ENCODE data around the gene ARMC9. TPM values are rescaled to one million over a fixed set of nuclear protein-coding genes. Genes with fewer than 3 reads are reported as not detected.

ARMC9 gene
- total RNA-seq, 4 donors from 2014 or later, result 16.8 to 47.6 (median 39.3) TPM

DNA sequence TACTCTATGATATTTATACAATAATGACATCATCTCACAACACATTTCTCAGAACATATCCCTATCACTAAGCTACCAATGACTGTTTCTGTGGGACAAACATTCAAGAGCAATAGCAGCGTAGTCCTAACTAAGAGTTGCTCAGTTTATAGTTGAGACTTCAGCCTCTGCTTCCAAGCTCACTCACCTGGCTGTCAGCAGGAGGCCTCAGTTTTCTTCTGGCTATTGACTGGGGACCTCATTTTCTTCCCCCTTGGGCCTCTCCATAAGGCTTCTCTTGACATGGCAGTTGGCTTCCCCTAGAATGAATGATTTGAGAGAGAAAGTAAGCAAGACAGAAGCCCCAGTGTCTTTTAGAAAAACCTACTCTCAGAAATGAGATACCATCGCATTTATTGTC is 85.9 kb downstream of the ARMC9 start:
- H3K9me3 ChIP-seq, result no peaks in the 10 kb centered on the region
- DNase-seq, result no peak
- intact Hi-C loops (cut with DNase I; ENCODE audit: low total_unique reads), result no loop called here
- TF ChIP-seq POLR2A (IDR thresholded peaks at IDR 0.05), result no peak
- TF ChIP-seq, protein P1, sequence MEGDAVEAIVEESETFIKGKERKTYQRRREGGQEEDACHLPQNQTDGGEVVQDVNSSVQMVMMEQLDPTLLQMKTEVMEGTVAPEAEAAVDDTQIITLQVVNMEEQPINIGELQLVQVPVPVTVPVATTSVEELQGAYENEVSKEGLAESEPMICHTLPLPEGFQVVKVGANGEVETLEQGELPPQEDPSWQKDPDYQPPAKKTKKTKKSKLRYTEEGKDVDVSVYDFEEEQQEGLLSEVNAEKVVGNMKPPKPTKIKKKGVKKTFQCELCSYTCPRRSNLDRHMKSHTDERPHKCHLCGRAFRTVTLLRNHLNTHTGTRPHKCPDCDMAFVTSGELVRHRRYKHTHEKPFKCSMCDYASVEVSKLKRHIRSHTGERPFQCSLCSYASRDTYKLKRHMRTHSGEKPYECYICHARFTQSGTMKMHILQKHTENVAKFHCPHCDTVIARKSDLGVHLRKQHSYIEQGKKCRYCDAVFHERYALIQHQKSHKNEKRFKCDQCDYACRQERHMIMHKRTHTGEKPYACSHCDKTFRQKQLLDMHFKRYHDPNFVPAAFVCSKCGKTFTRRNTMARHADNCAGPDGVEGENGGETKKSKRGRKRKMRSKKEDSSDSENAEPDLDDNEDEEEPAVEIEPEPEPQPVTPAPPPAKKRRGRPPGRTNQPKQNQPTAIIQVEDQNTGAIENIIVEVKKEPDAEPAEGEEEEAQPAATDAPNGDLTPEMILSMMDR (IDR thresholded peaks at IDR 0.05), result no peak
- no peak overlapping the region for H3K4me3 ChIP-seq
- H3K36me3 ChIP-seq, result no peaks in the 10 kb centered on the region
- no peaks in the 10 kb centered on the region for H3K4me1 ChIP-seq
- H3K27ac ChIP-seq, result no peak overlapping the region
- no peaks in the 10 kb centered on the region for H3K27me3 ChIP-seq

DNA sequence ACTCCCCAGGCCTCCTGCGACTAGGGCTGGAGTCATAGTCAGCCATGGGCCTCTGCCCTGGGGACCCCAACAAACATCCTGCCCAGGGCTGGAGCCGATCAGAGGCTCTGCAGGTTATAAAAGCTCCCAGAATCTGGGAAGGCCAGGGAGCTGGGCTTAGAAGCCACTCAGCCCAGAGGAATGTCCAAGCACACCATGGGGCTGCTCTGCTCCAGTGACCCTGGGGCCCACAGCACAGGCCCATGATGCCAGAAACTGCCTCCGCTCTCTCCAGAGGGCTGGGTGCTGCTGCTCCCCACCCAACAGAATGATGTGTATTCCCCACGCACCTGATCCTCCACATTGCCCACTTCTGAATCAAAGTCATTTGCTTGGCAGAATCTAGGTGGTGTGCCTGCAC is 88.5 kb downstream of the ARMC9 start:
- Histone ChIP-seq H3K9me3 (no peaks in the 10 kb centered on the region), H3K27me3 (no peaks in the 10 kb centered on the region), H3K4me3 (no peak overlapping the region), H3K4me1 (no peaks in the 10 kb centered on the region), H3K36me3 (no peaks in the 10 kb centered on the region), H3K27ac (no peak overlapping the region)
- DNase-seq, result no peak
- intact Hi-C loops (cut with DNase I; ENCODE audit: low total_unique reads), result no loop called here
- no peak for TF ChIP-seq POLR2A (IDR thresholded peaks at IDR 0.05)
- TF ChIP-seq, protein P1 (IDR thresholded peaks at IDR 0.05), result no peak

DNA sequence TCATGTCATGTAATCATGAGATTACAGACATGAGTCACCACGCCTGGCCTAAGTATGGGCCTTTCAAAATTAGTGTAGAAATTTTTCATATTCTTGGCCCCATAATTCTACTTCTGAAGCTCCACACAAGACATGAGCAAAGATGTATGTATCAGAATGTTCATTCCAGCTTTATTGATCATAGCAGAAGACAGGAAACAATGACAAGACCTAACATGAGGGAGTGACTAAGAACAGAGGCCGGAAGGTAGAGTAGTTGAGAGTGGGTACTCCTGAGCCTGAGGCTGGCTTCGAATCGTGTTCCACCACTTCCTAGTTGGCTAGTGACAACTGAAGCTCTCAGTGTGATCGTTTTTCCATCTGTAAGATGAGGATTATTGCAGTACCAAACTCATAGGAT is 89.3 kb downstream of the ARMC9 start:
- Histone ChIP-seq H3K4me3 (no peak overlapping the region), H3K27me3 (no peaks in the 10 kb centered on the region), H3K4me1 (no peaks in the 10 kb centered on the region), H3K27ac (no peak overlapping the region), H3K9me3 (no peaks in the 10 kb centered on the region), H3K36me3 (no peaks in the 10 kb centered on the region)
- intact Hi-C loops (cut with DNase I; ENCODE audit: low total_unique reads), result no loop called here
- DNase-seq, result no peak
- TF ChIP-seq POLR2A (IDR thresholded peaks at IDR 0.05), result no peak
- TF ChIP-seq, protein P1 (IDR thresholded peaks at IDR 0.05), result no peak

DNA sequence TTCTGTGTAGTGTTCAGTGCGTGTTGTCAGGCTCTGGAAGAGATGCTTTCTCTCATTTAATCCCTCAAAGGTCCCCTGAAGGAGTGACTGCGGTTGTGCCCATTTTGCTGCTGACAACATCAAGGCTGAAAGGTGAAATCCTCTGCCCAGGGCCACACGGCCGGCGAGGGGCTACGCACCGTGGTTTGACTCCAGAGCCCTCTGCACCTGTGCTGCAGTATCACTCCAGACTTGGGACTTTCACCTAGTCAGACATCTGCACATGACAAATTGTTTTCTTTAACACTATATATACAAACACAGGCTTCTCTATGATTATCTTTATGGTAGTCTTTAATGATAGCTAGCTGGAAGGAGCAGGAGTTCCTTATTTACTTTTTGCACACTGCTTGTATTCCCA is 90.2 kb downstream of the ARMC9 start:
- TF ChIP-seq, protein P1 (IDR thresholded peaks at IDR 0.05), result no peak
- no peak for TF ChIP-seq POLR2A (IDR thresholded peaks at IDR 0.05)
- H3K4me1 ChIP-seq, result no peaks in the 10 kb centered on the region
- no peaks in the 10 kb centered on the region for H3K9me3 ChIP-seq
- H3K4me3 ChIP-seq, result no peak overlapping the region
- no peaks in the 10 kb centered on the region for H3K27me3 ChIP-seq
- H3K27ac ChIP-seq, result no peak overlapping the region
- no peaks in the 10 kb centered on the region for H3K36me3 ChIP-seq
- intact Hi-C loops (cut with DNase I; ENCODE audit: low total_unique reads), result no loop called here
- DNase-seq, result no peak

DNA sequence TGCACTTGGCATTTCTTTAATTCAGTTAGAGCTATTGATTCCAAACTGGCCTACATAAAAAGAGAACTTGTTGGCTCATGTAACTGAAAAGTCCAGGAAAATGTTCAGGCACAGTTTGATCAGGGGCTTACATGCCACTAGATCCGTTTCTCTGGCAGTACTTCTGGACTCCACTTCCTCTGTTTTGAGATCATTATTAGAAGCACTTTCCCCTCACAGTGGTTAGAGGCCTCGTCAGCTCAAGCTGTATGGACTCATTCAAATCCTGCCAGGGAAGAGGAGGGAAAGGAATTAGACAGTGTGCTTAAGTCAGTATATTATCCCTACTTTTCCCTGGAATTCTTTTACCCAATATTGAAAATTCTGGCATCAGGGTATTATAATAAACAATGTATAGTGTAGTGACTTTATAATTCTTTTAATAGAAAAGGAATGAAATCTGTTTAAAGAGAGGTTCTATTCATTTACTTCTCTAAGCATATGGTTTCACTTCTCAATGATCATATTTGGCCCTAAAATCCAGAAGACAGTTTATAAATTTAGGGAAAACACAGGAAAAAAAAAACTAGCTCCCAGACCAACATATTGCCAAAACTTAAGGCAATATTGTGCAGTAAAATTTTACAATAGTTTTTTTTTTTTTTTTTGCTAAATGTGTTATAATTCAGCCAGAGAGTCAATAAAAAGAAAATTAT is 92.0 kb downstream of the ARMC9 start:
- intact Hi-C loops (cut with DNase I; ENCODE audit: low total_unique reads), result no loop called here
- Histone ChIP-seq H3K4me1 (no peaks in the 10 kb centered on the region), H3K4me3 (no peak overlapping the region), H3K9me3 (no peaks in the 10 kb centered on the region), H3K36me3 (no peaks in the 10 kb centered on the region), H3K27ac (no peak overlapping the region), H3K27me3 (no peaks in the 10 kb centered on the region)
- TF ChIP-seq, protein P1 (IDR thresholded peaks at IDR 0.05), result no peak
- TF ChIP-seq POLR2A (IDR thresholded peaks at IDR 0.05), result no peak
- DNase-seq, result no peak

All from uterus (tissue), 4 donors.